Neural progenitor cell (in vitro differentiated cells): ENCODE results near the gene ZNF497. TPM values are rescaled to one million over a fixed set of nuclear protein-coding genes. Genes with fewer than 3 reads are reported as not detected.
"Not testable (repeated sequence)": the region's sequence is repeated elsewhere in the genome, so short reads cannot be mapped to it uniquely, and the experiment has no call there.

Experiments
- DNase-seq: peaks from one replicate; pipeline ENCODE4 v3.0.0-alpha.2; 2016; ENCODE audit warnings: low spot score
- H2AFZ ChIP-seq: fragments of 200-600 bp; sonication (generic); replicated peaks from 2 replicates; pipeline ENCODE4 v1.6.1; 2016; ENCODE audit warnings: antibody characterized with exemption
- H3F3A ChIP-seq: fragments of 200-600 bp; sonication (generic); 2 replicates; pipeline ENCODE4 v1.6.1; 2016; ENCODE audit warnings: antibody characterized with exemption, low read depth
- H3K27ac ChIP-seq: fragments of 200-600 bp; sonication (generic); 2 replicates; pipeline ENCODE4 v1.5.1; 2016; ENCODE audit warnings: mild to moderate bottlenecking
- H3K27me3 ChIP-seq: fragments of 200-600 bp; sonication (generic); 2 replicates; pipeline ENCODE4 v1.6.1; 2016; ENCODE audit warnings: mild to moderate bottlenecking, moderate library complexity
- H3K36me3 ChIP-seq: fragments of 200-600 bp; sonication (generic); 2 replicates; pipeline ENCODE4 v1.5.1; 2016
- H3K4me1 ChIP-seq: fragments of 200-600 bp; sonication (generic); 2 replicates; pipeline ENCODE4 v1.6.1; 2016; ENCODE audit warnings: mixed run types
- H3K4me2 ChIP-seq: fragments of 200-600 bp; sonication (generic); 2 replicates; pipeline ENCODE4 v1.6.1; 2016
- H3K4me3 ChIP-seq: fragments of 200-600 bp; sonication (generic); 2 replicates; pipeline ENCODE4 v1.5.1; 2016
- H3K79me2 ChIP-seq: fragments of 200-600 bp; sonication (generic); 2 replicates; pipeline ENCODE4 v1.6.1; 2016; ENCODE audit warnings: low read depth
- H3K9ac ChIP-seq: fragments of 200-600 bp; sonication (generic); 2 replicates; pipeline ENCODE4 v1.6.1; 2016
- H3K9me3 ChIP-seq: fragments of 200-600 bp; sonication (generic); 2 replicates; pipeline ENCODE4 v1.5.1; 2016; ENCODE audit warnings: low read depth
- H4K20me1 ChIP-seq: fragments of 200-600 bp; sonication (generic); 2 replicates; pipeline ENCODE4 v1.6.1; 2016; ENCODE audit warnings: low read depth
- H3K27ac Mint-ChIP-seq: 3 replicates; pipeline ENCODE4 v1.8.0; 2021; ENCODE audit warnings: mixed read lengths
- H3K27me3 Mint-ChIP-seq: 2 replicates; pipeline ENCODE4 v1.8.0; 2022; ENCODE audit warnings: low read depth, mild to moderate bottlenecking, inconsistent platforms, moderate library complexity, mixed read lengths; ENCODE audit not compliant: insufficient read depth
- H3K36me3 Mint-ChIP-seq: 3 replicates; pipeline ENCODE4 v1.8.0; 2021; ENCODE audit warnings: mixed read lengths
- H3K4me1 Mint-ChIP-seq: 3 replicates; pipeline ENCODE4 v1.8.0; 2021; ENCODE audit warnings: mixed read lengths
- H3K4me3 Mint-ChIP-seq: 3 replicates; pipeline ENCODE4 v1.8.0; 2021; ENCODE audit warnings: mild to moderate bottlenecking, moderate library complexity, mixed read lengths
- H3K9me3 Mint-ChIP-seq: 3 replicates; pipeline ENCODE4 v1.8.0; 2020; ENCODE audit warnings: mixed read lengths
- EZH2 ChIP-seq: fragments of 200-600 bp; sonication (generic); IDR thresholded peaks from 2 replicates; pipeline ENCODE4 v1.6.1; 2017; ENCODE audit warnings: antibody characterized with exemption, mild to moderate bottlenecking, moderate library complexity
- EZH2phosphoT487 ChIP-seq: fragments of 200-600 bp; sonication (generic); IDR thresholded peaks from 2 replicates; pipeline ENCODE4 v1.6.1; 2017; ENCODE audit warnings: antibody characterized with exemption
- total RNA-seq: library from RNA; depleted of rRNA; stranded (reverse); fragments of >200 nt; gene quantifications from 2 replicates; pipeline ENCODE4 v1.2.3, GENCODE V29; 2015; ENCODE audit warnings: low replicate concordance
- TF ChIP-seq, protein P1 (sequence below): fragments of 200-600 bp; sonication (generic); IDR thresholded peaks from 2 replicates; pipeline ENCODE4 v1.5.1; 2017; ENCODE audit warnings: antibody characterized with exemption, mild to moderate bottlenecking

ZNF497 gene
- total RNA-seq, 1 donor from 2014 or later: 3.7 TPM

DNA sequence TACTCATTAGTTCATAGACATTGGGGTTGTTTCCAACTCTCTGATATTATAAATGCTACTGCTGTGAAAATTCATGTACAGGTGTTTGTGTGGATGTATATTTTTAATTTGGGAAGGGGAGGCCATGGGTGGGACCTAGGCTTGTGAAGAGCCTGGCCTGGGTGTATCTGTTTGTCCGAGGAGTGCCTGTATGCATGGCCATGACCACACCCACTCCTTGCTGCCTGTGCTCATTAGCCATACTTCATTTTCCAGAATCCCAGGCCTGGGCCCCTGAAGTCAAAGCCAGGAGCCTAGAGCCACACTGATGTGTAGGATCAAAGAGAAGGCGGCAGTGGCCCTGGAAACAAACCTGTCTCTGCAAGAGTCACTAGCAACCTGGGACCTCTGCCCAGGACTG is 47.0 kb downstream of the ZNF497 start:
- no peaks in the 10 kb centered on the region for H3K27me3 ChIP-seq
- TF ChIP-seq EZH2phosphoT487 (no peak), EZH2 (no peak)
- TF ChIP-seq, protein P1, sequence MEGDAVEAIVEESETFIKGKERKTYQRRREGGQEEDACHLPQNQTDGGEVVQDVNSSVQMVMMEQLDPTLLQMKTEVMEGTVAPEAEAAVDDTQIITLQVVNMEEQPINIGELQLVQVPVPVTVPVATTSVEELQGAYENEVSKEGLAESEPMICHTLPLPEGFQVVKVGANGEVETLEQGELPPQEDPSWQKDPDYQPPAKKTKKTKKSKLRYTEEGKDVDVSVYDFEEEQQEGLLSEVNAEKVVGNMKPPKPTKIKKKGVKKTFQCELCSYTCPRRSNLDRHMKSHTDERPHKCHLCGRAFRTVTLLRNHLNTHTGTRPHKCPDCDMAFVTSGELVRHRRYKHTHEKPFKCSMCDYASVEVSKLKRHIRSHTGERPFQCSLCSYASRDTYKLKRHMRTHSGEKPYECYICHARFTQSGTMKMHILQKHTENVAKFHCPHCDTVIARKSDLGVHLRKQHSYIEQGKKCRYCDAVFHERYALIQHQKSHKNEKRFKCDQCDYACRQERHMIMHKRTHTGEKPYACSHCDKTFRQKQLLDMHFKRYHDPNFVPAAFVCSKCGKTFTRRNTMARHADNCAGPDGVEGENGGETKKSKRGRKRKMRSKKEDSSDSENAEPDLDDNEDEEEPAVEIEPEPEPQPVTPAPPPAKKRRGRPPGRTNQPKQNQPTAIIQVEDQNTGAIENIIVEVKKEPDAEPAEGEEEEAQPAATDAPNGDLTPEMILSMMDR: no peak
- H3K27ac ChIP-seq: no peak overlapping the region
- no peak overlapping the region for H3K4me3 Mint-ChIP-seq
- H3K27ac Mint-ChIP-seq: no peak overlapping the region
- peaks cover 11% of the 10 kb centered on the region for H3K36me3 ChIP-seq
- H4K20me1 ChIP-seq: peaks cover 38% of the 10 kb centered on the region
- no peaks in the 10 kb centered on the region for H3K4me1 Mint-ChIP-seq
- no peaks in the 10 kb centered on the region for H3K27me3 Mint-ChIP-seq
- no peaks in the 10 kb centered on the region for H3K9me3 ChIP-seq
- H3K9me3 Mint-ChIP-seq: peaks cover 7% of the 10 kb centered on the region
- peaks cover 51% of the 10 kb centered on the region for H3K36me3 Mint-ChIP-seq
- H3K79me2 ChIP-seq: no peaks in the 10 kb centered on the region
- no peak for DNase-seq
- H3K9ac ChIP-seq: no peak overlapping the region
- no peak overlapping the region for H2AFZ ChIP-seq
- H3F3A ChIP-seq: peaks cover 7% of the 10 kb centered on the region
- H3K4me3 ChIP-seq: no peak overlapping the region
- H3K4me2 ChIP-seq: no peak overlapping the region
- no peaks in the 10 kb centered on the region for H3K4me1 ChIP-seq

DNA sequence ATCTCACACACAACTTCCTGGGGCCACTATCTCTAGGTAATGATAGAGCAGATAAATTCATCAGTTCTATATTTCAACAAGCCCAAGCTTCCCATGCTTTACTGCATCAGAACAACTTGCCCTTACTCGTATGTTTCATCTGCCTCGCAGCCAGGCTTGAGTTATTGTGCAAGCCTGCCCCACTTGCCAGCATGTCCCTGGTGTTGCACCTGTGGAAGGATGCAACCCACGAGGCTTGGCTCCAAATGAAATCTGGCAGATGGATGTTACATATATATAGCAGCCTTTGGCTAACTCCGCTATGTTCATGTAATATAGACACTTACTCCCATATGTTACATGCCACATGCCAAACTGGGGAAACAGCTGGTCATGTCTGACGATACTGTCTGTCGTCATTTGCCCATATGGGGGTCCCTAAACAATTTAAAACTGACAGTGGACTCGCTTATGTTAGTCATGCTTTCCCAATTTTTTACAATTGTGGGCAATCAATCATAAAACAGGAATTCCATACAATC is 51.1 kb downstream of the ZNF497 start:
- no peak for DNase-seq
- Mint-ChIP-seq H3K4me3 (no peak overlapping the region), H3K9me3 (peaks cover 14% of the 10 kb centered on the region), H3K36me3 (peaks cover 79% of the 10 kb centered on the region), H3K27me3 (peaks cover 2% of the 10 kb centered on the region), H3K4me1 (peaks cover 2% of the 10 kb centered on the region), H3K27ac (no peak overlapping the region)
- H4K20me1 ChIP-seq: peaks cover 4% of the 10 kb centered on the region
- no peaks in the 10 kb centered on the region for H3K9me3 ChIP-seq
- no peak overlapping the region for H2AFZ ChIP-seq
- no peak overlapping the region for H3K4me3 ChIP-seq
- H3K27me3 ChIP-seq: no peaks in the 10 kb centered on the region
- no peaks in the 10 kb centered on the region for H3K4me1 ChIP-seq
- no peak overlapping the region for H3K9ac ChIP-seq
- TF ChIP-seq EZH2: no peak
- TF ChIP-seq, protein P1: no peak
- no peak for TF ChIP-seq EZH2phosphoT487
- H3K4me2 ChIP-seq: no peak overlapping the region
- H3K27ac ChIP-seq: no peak overlapping the region
- peaks cover 15% of the 10 kb centered on the region for H3K79me2 ChIP-seq
- peaks cover 11% of the 10 kb centered on the region for H3K36me3 ChIP-seq
- H3F3A ChIP-seq: peaks cover 9% of the 10 kb centered on the region

DNA sequence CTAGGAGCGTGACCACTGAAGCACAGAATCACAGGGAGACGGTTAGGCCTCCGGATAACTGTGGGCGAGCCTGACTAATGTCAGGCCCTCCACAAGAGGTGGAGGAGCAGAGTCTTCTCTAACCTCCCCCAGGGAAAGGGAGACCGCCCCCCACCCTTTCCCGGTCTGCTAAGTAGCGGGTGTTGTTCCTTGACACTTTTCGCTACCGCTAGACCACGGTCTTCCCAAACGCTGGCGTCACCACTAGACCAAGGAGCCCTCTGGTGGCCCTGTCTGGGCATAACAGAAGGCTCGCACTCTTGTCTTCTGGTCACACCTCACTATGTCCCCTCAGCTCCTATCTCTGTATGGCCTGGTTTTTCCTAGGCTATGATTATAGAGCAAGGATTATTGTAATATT is 51.9 kb downstream of the ZNF497 start:
- not testable (repeated sequence) for H3K27ac ChIP-seq, H3K4me1 Mint-ChIP-seq, H2AFZ ChIP-seq, H3K4me3 Mint-ChIP-seq, H3K27me3 Mint-ChIP-seq, H3K4me2 ChIP-seq, H4K20me1 ChIP-seq, H3F3A ChIP-seq, H3K27ac Mint-ChIP-seq, H3K9ac ChIP-seq, H3K4me3 ChIP-seq, H3K27me3 ChIP-seq, H3K9me3 ChIP-seq, H3K4me1 ChIP-seq
- Histone ChIP-seq H3K36me3 (peaks cover 11% of the 10 kb centered on the region), H3K79me2 (peaks cover 23% of the 10 kb centered on the region)
- peak; percentile 58 for DNase-seq
- H3K36me3 Mint-ChIP-seq: peaks cover 82% of the 10 kb centered on the region
- TF ChIP-seq, protein P1: peak; percentile 63
- peaks cover 14% of the 10 kb centered on the region for H3K9me3 Mint-ChIP-seq
